ENCODE results near the gene PRCD.

DNA sequence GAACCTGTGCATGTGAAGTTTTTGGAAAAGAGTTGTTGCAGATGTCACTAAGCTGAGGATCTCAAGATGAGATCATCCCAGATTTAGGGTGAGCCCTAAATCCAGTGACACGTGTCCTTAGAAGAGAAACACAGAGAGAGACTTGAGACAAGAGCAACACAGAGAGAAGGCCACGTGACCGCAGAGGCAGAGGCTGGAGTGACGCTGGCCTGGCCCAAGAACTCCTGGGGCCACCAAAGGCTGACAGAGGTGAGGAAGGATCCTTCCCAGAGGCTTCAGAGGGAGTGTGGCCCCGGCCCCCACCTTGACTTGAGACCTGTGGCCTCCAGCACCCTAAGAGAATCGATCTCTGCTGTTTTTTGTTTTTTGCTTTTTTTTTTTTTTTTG is 26.5 kb upstream of the PRCD start:
- no peak for TF ChIP-seq CTCF (IDR thresholded peaks at IDR 0.05)
- no peak for TF ChIP-seq POLR2A (IDR thresholded peaks at IDR 0.05)
